ENCODE data around the gene EDEM2. TPM values are rescaled to one million over a fixed set of nuclear protein-coding genes. Genes with fewer than 3 reads are reported as not detected.

The EDEM2 gene
- total and polyA plus RNA-seq, 2 of the 13 experiments (the other 11 are each of a cell fraction or from before 2014, with no cell fraction given): 33.1 to 46.9 TPM

GRCh38 chr20:35174458-35175216 lies 27.5 kb upstream of the EDEM2 start (continued):
- TF ChIP-seq, protein P1, sequence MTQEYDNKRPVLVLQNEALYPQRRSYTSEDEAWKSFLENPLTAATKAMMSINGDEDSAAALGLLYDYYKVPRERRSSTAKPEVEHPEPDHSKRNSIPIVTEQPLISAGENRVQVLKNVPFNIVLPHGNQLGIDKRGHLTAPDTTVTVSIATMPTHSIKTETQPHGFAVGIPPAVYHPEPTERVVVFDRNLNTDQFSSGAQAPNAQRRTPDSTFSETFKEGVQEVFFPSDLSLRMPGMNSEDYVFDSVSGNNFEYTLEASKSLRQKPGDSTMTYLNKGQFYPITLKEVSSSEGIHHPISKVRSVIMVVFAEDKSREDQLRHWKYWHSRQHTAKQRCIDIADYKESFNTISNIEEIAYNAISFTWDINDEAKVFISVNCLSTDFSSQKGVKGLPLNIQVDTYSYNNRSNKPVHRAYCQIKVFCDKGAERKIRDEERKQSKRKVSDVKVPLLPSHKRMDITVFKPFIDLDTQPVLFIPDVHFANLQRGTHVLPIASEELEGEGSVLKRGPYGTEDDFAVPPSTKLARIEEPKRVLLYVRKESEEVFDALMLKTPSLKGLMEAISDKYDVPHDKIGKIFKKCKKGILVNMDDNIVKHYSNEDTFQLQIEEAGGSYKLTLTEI (CRISPR knock-in tag; conservative IDR thresholded peaks at IDR 0.05): no peak; the same call in 1 of the 2 replicates
- TF ChIP-seq ATRX (CRISPR knock-in tag; IDR thresholded peaks at IDR 0.05; ENCODE audit: borderline replicate concordance) (no peak), HNF4G (IDR thresholded peaks at IDR 0.05; ENCODE audit: borderline replicate concordance, low read depth, low read length) (peak; percentile 93), HNF4G (CRISPR knock-in tag; IDR thresholded peaks at IDR 0.05; ENCODE audit: borderline replicate concordance, low read depth) (peak; percentile 89), MIXL1 (CRISPR knock-in tag; IDR thresholded peaks at IDR 0.05) (peak; percentile 92), PLSCR1 (CRISPR knock-in tag; IDR thresholded peaks at IDR 0.05; ENCODE audit: borderline replicate concordance) (no peak; the same call in 1 of the 2 replicates), JDP2 (CRISPR knock-in tag; IDR thresholded peaks at IDR 0.05; ENCODE audit: borderline replicate concordance) (peak; percentile 40; the same call in 1 of the 2 replicates), ZNF670 (CRISPR knock-in tag; IDR thresholded peaks at IDR 0.05; ENCODE audit: borderline replicate concordance) (no peak; the same call in 1 of the 2 replicates), TCF7 (IDR thresholded peaks at IDR 0.05; ENCODE audit: low read depth) (no peak), ZNF549 (CRISPR knock-in tag; IDR thresholded peaks at IDR 0.05) (no peak), STAT5B (CRISPR knock-in tag; IDR thresholded peaks at IDR 0.05) (peak; percentile 82; the same call in 1 of the 2 replicates), GFI1 (CRISPR knock-in tag; IDR thresholded peaks at IDR 0.05; ENCODE audit: borderline replicate concordance) (no peak), ATF1 (CRISPR knock-in tag; IDR thresholded peaks at IDR 0.05) (no peak), ZNF431 (CRISPR knock-in tag; IDR thresholded peaks at IDR 0.05; ENCODE audit: borderline replicate concordance, low read depth) (peak; percentile 73; the same call in 1 of the 2 replicates), CBX2 (IDR thresholded peaks at IDR 0.05; ENCODE audit: low read depth, low read length) (no peak), CBX2 (CRISPR knock-in tag; IDR thresholded peaks at IDR 0.05; ENCODE audit: low read depth) (no peak), NR1H2 (CRISPR knock-in tag; IDR thresholded peaks at IDR 0.05; ENCODE audit: borderline replicate concordance, low read depth) (peak; percentile 92)
- TF ChIP-seq, protein P2, sequence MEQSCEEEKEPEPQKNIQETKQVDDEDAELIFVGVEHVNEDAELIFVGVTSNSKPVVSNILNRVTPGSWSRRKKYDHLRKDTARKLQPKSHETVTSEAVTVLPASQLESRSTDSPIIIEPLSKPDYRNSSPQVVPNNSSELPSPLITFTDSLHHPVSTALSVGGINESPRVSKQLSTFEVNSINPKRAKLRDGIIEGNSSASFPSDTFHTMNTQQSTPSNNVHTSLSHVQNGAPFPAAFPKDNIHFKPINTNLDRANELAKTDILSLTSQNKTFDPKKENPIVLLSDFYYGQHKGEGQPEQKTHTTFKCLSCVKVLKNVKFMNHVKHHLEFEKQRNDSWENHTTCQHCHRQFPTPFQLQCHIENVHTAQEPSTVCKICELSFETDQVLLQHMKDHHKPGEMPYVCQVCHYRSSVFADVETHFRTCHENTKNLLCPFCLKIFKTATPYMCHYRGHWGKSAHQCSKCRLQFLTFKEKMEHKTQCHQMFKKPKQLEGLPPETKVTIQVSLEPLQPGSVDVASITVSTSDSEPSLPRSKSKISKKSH (CRISPR knock-in tag; IDR thresholded peaks at IDR 0.05; ENCODE audit: borderline replicate concordance): peak; percentile 96
- TF ChIP-seq, protein P3, sequence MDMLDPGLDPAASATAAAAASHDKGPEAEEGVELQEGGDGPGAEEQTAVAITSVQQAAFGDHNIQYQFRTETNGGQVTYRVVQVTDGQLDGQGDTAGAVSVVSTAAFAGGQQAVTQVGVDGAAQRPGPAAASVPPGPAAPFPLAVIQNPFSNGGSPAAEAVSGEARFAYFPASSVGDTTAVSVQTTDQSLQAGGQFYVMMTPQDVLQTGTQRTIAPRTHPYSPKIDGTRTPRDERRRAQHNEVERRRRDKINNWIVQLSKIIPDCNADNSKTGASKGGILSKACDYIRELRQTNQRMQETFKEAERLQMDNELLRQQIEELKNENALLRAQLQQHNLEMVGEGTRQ (IDR thresholded peaks at IDR 0.05; ENCODE audit: low read depth, low read length): no peak; the same call in 1 of the 2 replicates
- TF ChIP-seq, protein P3 (CRISPR knock-in tag; IDR thresholded peaks at IDR 0.05; ENCODE audit: borderline replicate concordance): peak; percentile 40; the same call in 1 of the 2 replicates
- TF ChIP-seq, protein P4, sequence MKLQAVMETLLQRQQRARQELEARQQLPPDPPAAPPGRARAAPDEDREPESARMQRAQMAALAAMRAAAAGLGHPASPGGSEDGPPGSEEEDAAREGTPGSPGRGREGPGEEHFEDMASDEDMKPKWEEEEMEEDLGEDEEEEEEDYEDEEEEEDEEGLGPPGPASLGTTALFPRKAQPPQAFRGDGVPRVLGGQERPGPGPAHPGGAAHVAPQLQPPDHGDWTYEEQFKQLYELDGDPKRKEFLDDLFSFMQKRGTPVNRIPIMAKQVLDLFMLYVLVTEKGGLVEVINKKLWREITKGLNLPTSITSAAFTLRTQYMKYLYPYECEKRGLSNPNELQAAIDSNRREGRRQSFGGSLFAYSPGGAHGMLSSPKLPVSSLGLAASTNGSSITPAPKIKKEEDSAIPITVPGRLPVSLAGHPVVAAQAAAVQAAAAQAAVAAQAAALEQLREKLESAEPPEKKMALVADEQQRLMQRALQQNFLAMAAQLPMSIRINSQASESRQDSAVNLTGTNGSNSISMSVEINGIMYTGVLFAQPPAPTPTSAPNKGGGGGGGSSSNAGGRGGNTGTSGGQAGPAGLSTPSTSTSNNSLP (IDR thresholded peaks at IDR 0.05; ENCODE audit: low read depth, low read length): 0 out of 2 replicates have a peak, but pooled peaks have one; percentile 17

All from HepG2 (cell line).